Cerebellar cortex (tissue), 1 donor: Measurements from ENCODE around the gene CCNI.
"Not testable (repeated sequence)": the region's sequence is repeated elsewhere in the genome, so short reads cannot be mapped to it uniquely, and the experiment has no call there.

Source experiments
- DNase-seq: peaks from one replicate; pipeline ENCODE4 v3.0.0-alpha.2; 2015; ENCODE audit warnings: low spot score

Gene CCNI

DNA sequence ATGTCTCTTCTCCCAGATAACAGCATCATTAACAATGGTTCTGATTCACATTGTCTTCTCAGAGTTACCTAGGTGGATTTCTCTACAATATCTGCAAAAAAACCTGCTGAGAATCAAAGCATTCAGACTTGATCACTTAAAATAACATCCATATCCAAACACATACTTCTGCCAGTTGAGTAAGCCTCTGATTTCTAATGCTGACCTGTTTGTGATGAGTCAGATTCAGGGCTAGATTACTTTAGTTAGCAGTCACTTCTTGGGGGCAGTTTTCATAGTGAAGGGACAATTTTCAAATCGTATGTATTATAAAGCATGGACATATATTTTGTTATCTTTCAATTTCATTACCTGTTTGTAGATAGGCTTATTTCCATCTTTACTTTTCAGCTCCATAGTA, 35.5 kb downstream of the CCNI start:
- no peak for DNase-seq

DNA sequence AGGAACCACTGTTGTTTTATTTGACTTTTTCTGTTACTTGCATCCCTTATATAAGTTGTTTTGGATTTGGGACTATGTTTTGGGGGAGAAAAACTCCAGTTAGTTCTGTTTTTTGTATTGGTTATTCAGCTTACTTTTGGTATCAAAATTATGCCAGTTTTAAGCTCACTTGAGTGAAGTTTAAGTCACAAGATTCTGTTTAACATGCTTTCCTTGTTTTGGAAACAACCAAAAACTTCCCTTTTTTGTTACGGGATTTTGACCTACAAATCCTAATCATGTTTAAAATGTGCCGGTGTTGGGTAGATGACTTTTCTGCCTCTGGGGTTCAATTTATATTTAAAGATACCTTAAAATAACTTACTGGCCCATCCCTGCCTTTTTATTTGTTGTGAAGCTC, 36.0 kb downstream of the CCNI start:
- no peak for DNase-seq

DNA sequence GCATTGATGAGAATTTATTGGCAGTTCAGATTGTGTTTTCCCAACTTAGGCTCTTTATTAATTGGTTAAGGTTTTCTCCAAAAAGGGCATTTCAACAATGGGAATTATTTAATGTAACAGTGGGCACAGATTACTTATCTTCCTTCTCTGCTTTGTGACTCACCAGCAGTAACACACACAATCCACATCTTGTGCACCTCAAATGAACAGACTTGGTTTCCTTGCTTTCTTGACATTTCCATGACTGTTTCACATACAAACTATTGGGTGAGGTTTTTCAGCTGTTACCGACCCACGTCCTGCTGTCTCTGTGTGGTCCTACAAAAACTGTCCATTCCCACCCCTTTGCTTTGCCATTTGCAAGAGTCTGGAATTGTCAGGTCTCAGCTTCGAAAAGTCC, 38.1 kb downstream of the CCNI start:
- no peak for DNase-seq

DNA sequence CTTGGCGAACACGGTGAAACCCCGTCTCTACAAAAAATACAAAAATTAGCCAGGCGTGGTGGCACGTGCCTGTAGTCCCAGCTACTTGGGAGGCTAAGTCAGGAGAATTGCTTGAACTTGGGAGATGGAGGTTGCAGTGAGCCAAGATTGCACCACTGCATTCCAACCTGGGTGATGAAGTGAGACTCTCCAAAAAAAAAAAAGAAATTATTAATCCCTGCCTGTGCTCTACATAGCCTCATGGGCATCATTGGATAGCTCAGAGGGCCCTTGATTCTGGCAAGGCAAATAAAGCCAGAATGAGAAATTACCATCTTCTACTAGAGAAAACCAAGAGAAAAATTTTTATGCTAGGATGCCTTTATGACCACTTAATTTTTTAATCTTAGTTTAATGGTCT, 38.6 kb downstream of the CCNI start:
- not testable (repeated sequence) for DNase-seq

DNA sequence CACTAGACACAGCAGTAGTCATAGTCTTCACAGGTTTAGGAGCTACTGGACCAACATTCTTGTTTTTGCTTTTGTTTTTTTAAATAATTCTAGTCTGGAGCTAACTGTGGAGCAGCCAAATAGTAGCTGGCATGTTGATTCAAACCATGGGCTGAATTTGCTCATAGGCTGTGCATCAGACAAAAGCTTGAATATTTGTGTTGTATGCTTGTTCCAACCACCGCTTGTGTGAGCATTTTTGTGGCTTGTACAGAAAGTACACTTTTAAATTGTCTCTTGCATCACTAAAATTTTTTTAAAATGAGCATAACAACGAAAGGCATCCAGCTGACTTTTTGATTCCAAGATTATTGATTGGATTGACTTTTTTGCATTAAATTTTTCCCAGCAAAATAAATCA, 39.6 kb downstream of the CCNI start:
- DNase-seq = no peak

DNA sequence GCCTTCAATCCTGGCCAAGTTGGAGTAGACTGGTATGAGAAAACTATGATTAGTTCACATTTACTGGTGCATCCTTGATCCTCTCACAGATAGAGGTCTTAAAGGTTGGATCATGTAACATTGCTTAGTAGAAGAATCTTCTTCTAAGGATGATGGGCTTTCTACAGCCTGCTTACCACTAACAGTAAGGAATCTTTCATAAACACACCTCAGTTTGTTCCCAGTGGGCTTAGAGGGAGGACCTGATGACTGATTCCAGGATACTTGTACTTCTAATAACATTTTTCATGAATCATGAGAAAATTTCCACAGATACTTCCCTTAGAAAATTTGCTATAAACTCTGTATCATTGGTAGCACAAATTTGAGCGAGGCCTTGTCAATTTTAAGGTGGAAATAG, 40.6 kb downstream of the CCNI start:
- DNase-seq = no peak

DNA sequence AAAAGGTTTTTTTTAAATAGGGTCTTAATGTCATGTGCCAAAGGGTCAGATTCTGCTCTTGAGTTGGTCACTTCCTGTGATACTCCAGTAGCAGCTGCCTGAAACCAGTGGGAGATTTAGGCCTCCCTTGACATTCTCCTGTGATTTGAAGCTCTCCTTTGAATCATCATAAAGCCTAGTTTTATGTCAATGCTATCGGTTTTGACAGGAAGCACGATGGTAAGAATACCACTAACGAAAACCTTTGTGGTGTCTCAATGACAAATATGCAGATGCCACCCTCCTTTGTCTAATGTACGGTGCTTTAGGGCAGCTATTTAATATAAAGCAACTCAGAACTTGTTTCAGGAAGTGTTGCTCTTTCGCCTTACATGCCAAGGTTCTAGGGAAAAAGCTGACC, 44.2 kb downstream of the CCNI start:
- no peak for DNase-seq

DNA sequence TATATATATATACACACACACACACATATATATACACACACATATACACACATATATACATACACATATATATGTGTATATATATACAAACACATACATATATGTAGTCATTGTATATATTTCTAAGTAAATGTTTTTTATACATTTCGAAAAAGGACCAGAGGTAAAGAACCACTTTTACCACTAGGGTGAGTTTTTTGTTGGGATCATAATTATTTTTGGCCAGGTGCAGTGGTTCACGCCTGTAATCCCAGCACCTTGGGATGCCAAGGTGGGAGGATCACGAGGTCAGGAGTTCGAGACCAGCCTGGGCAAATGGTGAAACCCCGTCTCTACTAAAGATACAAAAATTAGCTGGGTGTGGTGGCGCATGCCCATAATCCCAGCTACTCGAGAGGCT, 46.0 kb downstream of the CCNI start:
- DNase-seq = not testable (repeated sequence)

DNA sequence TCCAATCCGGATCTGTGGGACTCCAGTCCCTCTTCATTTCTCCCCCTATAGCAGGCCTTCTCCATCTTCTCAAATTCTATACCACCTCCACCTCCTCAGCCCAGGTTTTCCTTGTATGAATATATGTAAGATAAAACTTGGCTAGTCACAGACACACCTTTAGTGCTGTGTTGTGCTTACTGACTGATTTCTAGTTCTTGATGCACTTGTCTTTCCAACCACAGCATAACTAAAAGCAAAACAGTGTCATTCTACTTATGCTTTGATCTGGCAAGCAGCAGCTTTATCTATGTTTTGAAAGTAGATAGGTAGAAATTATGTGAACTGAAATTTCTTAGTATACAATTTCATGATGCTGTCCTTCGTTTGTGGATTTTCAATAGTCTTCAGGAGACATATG, 47.5 kb downstream of the CCNI start:
- no peak for DNase-seq

DNA sequence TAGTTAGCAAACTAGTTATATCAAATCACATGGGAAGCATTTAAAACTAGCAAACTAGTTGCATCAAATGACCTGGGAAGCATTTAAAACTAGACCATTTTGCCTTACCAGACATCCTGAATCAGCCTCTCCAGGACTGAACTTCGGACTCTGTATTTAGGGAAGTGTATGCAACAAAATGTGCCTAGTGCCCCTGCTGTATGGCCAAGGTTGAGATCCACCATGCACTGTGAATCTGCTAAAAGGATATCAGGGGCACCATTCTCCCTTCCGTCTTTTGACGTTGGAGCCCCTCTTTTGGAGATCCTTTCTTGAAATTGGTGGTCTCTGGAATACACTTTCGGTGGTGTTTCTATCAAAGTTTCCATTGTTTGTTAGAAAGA, 49.5 kb downstream of the CCNI start:
- DNase-seq = no peak

DNA sequence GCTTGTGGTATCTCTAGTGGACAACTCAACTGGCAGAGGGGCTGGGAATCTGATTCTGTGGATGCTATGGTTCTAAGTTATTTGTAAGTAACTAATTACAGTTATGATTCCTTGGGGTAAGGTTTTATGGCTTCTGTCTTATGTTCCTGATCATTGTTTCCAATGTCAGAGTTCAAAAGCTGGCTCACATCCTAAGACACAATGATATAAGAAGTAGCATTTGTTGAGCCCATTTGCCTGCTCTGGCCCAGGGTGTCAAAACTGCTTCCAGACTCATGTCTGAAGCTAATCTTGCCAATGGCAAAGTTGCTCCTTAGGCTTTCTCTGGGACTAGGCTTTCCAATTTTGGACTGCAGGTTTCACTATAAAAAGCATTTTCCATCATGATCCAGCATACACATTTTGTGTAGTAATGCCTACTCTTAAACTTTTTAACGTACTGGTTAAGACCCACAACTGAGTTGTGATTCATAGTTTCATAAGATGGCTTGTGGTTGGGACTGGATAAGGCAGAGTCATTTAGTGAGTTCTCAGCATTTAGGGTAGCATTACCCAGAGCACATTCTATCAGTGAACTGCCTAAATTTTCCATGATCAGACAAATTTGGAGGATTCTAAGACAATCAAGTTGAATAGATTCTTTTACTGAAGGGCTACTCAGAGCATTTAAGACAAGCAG, 50.0 kb downstream of the CCNI start:
- no peak for DNase-seq

DNA sequence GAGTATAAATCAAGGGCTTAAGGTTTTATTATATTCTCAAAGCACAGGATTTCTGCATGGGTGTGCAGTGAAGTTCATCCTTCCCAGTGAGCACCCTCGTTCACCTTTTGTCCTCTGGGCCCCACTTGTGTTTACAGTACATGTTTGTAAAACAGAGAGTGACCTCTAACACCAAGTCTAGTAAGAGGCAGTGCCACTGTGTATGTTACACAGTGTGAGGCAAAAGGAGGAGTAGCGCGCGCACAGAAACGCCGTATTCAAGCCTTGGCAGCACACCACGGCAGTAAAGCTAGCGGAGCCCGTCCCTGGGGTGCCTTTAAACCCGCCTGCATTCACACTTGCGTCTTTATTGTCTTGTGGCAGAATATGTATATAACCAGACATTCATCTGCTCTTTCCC, 51.9 kb downstream of the CCNI start:
- DNase-seq = no peak

DNA sequence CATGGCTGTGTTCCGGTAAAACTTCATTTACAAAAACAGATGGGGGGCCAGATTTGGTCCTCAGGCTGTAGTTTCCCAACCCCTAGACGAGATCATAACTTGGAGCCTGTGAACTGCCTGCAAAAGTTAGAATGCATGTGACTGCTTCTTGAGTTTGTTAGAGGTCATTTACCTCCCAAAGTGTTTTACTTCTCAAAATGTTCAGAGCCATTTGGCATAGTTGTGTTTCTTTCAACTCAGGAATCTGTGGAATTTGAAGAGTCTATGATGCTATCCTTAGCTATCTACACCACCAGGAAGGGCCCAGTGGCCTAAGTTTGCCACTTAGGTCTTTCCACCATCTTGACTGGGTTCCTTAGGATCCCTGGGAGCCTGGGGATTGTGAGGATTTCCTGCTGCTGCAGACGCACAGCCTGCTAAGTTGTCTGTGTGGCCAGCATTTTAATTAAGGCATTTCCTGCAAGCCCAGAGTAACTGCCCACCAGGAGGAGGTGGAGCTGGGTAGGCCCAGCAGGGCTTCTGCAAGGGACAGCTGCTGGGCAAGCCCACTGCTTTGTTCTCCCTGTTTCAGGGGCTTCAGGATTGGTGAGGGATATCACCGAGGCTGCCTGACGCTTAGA, 53.1 kb downstream of the CCNI start:
- DNase-seq = no peak

DNA sequence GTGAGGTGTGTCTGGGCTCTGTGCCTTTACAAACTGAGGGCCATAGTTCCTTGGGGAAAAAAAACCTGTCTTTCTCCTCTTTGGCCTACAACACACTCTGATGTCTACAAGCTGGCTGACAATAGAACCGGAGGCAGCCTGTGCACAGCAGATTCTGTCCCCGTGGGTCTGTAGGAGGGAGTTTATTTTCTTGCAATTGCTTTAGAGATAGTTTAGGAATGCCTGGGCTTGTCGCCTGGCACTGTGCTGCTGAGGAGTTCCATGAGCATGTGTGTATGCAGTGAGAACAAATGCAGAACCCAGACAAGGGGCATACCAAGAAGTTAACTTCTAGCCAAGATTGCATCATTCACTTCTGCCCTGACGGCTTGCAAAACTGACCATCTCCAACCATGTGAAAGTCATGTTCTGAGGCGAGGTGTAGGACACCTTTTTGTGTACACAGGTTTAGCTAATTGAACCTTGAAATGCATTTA, 54.1 kb downstream of the CCNI start:
- DNase-seq = no peak

DNA sequence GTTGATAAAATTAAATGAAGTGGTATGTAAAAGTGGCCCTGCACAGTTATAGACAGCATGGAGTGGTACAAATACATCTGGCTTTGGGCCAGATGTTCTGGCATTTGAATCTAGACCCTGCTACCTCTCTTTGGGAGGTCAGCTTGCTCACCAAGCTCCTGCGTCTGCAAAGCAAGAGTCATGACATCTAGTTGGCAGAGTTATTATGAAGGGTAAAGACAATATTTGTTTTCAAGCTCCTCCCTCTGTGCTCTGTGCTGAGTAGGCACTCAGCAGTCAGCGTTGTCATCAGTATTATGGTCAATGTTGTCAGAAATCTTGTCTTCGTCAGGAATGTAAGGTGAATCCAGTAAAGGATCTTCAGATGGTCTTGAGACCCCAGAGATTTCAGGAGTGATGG, 55.8 kb downstream of the CCNI start:
- DNase-seq = no peak

DNA sequence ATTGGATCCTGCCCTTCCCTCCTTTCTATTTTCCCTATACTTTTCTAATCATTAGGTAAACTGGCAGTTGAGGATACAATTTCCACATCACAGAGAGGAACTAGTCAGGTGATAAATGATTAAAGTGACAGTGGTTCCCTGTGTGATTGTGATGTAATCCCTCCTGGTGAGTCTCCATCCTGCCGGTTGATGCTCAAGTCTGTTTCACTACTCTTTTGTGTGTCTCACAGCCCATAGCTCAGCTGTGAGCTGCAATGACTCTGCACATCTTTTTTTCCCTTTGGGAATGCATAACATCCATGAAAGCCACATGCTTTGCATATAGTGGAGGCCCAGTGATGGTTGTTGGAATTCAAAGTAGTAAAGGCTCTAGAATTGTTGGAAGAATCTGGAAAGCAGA, 60.4 kb downstream of the CCNI start:
- peak; percentile 8 for DNase-seq

DNA sequence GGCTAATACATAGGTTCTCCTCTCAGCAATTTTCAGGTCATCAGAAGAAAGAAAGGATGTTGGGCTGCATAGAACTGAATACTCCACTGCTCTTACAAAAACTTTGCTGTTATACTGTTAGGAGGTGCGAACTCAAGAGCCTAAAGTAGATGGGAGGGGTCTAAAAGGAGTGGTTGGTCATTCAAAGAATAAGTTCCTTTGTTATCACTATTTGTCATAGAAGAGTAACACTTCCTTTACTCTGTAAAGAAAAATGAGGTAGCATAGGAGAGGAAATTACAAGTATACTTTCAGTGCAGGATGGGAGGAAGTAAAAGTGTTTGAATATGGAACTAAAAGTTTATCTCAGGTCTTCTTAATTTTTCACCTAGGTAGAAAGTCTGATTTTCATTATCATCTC, 61.5 kb downstream of the CCNI start:
- no peak for DNase-seq

DNA sequence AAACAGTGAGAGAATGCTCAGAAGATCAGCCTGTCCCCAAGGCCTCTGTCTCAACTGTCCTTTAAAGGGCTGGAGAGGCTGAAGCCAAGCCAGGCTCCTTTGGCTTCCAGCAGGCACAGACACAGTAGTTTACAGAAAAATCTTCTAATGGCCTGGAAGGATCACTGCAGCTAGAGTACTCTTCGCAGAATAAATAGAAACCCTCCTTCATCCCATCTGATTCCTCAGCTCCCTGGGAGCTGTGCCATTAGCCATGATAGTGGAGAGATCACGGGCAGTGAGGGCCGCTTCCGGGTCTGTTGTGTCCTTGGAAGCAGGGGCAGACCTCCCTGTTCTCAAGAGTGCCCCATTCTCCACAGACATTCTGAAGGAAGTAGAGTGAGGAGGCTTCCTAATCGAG, 63.1 kb downstream of the CCNI start:
- DNase-seq = no peak

DNA sequence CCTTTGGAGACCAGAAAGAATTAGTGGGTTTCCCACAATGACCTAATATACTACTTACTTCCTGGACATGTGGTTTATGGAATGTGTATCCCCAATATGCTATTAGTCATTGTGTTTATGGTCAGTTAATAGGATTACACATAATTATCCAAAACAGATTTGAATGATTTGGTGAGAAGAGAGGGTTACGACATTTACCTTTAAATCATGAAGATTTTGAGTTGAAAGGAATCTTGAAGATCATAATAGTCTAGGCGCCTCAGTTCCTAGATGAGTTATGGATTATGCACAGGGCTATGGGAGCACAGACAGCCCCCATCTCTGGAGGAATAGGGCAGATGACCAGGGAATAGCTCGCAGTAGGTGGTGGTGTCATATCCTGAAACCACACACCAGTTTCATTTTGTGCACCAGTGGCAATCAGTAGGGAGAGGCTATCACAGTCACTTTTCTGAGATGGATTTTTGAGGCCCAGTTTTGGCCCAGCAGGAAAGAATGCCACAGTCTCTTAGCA, 64.9 kb downstream of the CCNI start:
- DNase-seq = no peak

DNA sequence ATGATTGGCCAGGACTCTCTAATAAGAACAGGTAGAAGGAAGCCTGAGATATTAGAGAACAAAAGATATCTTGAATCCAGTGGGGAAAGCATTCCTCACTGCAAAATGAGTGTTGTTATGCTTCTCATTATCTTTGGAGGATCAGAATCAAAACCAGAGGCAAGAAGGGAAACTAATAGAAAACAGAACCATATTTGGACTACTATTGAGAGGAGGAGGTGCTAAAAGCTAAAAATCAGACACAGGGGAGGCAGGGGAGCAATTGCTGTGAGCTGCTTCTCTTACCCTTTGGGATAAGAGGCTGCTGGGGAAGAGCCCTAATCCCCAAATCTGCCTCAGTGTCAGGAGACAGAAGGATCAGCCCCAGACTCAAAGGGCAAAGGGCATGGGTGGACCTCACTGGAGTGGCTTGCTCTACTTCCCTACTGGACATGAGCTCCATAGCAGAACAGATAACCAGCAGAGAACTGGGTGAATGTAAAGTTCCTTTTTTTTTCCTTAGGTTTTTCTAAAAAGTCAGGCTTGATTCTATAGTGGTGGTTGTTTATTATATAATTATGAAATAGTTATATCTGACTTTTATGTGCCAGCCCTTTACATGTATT, 66.2 kb downstream of the CCNI start:
- no peak for DNase-seq

DNA sequence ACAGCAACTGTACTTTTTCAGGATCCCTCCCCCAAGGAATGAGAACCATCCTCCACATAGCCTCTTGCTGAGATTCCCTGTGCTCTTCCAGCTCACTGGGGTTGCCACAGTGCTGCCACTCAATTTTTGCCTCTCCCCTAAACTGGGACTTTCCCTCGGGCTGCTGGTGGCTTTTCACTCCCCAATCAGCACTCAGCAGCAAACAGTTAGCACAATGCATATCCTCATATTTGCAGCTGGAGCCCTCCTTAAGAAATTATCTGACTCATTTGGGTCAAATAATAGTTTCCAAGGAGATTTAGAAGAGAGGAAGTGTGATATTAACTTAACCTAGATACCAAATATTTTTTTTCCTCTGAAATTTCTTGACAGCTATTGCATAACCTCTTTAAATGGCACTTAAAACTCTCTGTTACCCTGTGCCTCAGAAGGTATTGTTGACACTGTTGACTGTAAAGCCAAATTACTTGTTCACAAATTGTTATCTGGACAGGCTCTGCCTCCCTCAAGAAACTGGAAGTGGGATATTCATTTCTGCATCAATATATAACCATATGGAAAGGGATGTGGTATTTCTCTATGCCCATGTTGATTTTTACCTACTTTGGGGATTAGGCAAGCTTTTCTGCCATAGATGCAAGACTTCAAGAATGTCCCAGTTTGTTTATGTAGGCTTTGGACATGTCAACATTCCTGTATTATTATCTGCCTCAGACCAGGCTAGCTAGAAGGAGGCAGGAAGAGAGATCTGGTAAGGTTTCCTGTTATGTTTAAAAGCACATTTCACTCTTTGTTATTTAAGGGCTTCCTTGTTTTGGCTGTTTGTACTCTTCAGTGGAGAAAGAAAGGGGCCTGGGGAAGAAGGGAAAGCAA, 68.2 kb downstream of the CCNI start:
- no peak for DNase-seq

DNA sequence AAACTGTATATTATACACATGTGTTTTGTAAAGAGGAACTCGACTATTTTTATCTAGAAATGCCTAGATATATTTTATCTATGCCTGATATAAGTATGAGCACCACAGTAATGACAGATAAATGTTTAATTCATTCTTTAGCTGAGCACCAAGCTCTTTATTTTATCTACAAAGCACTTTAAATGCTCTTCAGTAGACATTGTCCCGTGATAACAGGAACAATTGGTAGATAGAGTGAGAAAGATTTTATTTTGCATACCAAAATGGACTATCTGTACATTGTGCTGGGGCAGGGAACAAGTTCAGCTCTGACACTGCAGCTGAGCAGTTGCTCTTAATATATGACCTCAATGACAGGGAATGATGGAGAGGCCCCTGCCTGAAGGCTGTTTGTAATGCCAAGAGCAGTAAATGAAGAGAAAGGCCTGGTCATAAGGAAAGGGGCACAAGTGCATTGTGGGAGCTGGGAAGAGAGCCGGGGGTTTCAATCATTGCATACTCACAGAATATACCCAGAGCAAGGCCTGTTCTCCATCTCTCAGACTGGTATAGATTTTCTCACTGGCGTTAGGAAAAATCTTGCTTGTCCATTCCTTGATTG, 68.9 kb downstream of the CCNI start:
- DNase-seq = no peak
